Measurements from ENCODE around the gene MT1HL1. TPM values are rescaled to one million over a fixed set of nuclear protein-coding genes. Genes with fewer than 3 reads are reported as not detected.

Gene MT1HL1
- total and polyA plus RNA-seq, 2 of the 4 experiments (the other 2 are of a cell fraction), result not detected

DNA sequence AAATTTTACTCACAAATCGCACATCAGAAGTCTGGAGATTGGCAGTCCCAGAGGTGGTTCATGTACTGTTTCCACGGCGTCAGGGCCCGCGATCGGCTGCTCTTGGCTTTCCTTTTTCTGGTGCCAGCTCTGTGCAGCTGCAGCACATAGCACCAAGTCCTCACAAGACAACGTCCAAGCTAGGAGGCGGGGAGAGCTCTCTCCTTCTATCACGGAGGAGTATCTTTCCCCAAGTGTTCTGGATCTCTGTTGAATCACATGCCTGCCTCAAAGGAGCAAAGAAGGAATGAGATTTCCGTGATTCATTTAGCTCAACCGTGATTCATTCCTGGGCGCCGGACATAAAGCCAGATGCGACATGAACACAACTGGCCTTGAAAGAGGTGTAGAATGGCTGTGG, 25.5 kb downstream of the MT1HL1 start:
- Histone ChIP-seq H3K9ac (ENCODE audit: low read depth, low read length) (no peak overlapping the region), H3K18ac (ENCODE audit: low read depth, low read length) (no peak overlapping the region), H3K4me1 (ENCODE audit: control insufficient read depth, insufficient read depth, low read length) (no peaks in the 10 kb centered on the region), H4K20me1 (ENCODE audit: insufficient read depth, low read length) (no peaks in the 10 kb centered on the region), H3K79me1 (ENCODE audit: low read depth in 1 of 2, low read length in 2 of 2) (no peaks in the 10 kb centered on the region), H3K4me2 (ENCODE audit: low read depth, low read length) (no peak overlapping the region), H2BK15ac (ENCODE audit: low read depth, low read length) (no peak overlapping the region), H2BK120ac (ENCODE audit: low read depth, low read length) (no peak overlapping the region), H2AK9ac (replicated peaks; ENCODE audit: low read depth, low read length, poor library complexity) (no peak overlapping the region), H4K8ac (ENCODE audit: low read depth in 2 of 2, low read length in 2 of 2) (no peak overlapping the region), H4K91ac (ENCODE audit: insufficient read depth, low read depth, low read length) (no peak overlapping the region), H2AFZ (replicated peaks; ENCODE audit: low read length, poor library complexity) (no peak overlapping the region), H3K14ac (replicated peaks; ENCODE audit: low read depth, low read length) (no peak overlapping the region), H3K23ac (ENCODE audit: low read depth, low read length) (no peak overlapping the region), H3K9me1 (ENCODE audit: insufficient read depth, low read length) (no peaks in the 10 kb centered on the region), H3K56ac (ENCODE audit: extremely low read depth, insufficient read depth, low read length) (no peak overlapping the region), H4K5ac (ENCODE audit: low read depth, low read length) (no peak overlapping the region), H2AK5ac (ENCODE audit: low read depth, low read length) (no peak overlapping the region), H3K27ac (ENCODE audit: insufficient read depth, low read length) (no peak overlapping the region), H3K4me3 (ENCODE audit: insufficient read depth, low read depth, low read length) (no peak overlapping the region), H3K36me3 (ENCODE audit: control insufficient read depth, insufficient read depth, low read length) (no peaks in the 10 kb centered on the region), H3K9me3 (ENCODE audit: control insufficient read depth, insufficient read depth, low read length) (peaks cover 21% of the 10 kb centered on the region), H3K4ac (ENCODE audit: low read depth, low read length) (no peak overlapping the region), H2BK20ac (ENCODE audit: low read depth, low read length) (no peak overlapping the region), H3K27me3 (ENCODE audit: control insufficient read depth, insufficient read depth, low read length) (no peaks in the 10 kb centered on the region), H2BK5ac (ENCODE audit: low read depth, low read length, poor library complexity, severe bottlenecking) (no peak overlapping the region)
- ATAC-seq (ENCODE audit: low read depth), result no peak
- intact Hi-C loops (cut with micrococcal nuclease) (no loop called here), dilution Hi-C loops (cut with HindIII; ENCODE audit: low sequenced_read_pairs, unreplicated experiment) (no loop called here), in situ Hi-C loops (cut with MboI; ENCODE audit: low sequenced_read_pairs) (no loop called here)
- BruUV-seq (replicated peaks), result no TSS peak
- 87% methylated on average over 3 of the region's 14 CpGs; no CpG with 5 or more reads in 1 of the 2 experiments for WGBS, 2 experiments (ENCODE audit: extremely low coverage in 2 of 2, insufficient read length in 1 of 2)
- POLR2A ChIA-PET (ENCODE audit: unreplicated experiment), result no interaction called here
- TF ChIP-seq MXI1 (IDR thresholded peaks at IDR 0.05; ENCODE audit: borderline replicate concordance, low read depth, low read length) (no peak), RCOR1 (IDR thresholded peaks at IDR 0.05; ENCODE audit: insufficient replicate concordance, low read length) (no peak), CEBPB (IDR thresholded peaks at IDR 0.05; ENCODE audit: low read depth, low read length) (no peak), MAFK (IDR thresholded peaks at IDR 0.05; ENCODE audit: low read depth, low read length) (no peak), RAD21 (IDR thresholded peaks at IDR 0.05; ENCODE audit: low read length) (no peak)
- no peak for DNase-seq
- CTCF ChIA-PET, result no interaction called here

Measured in IMR-90 (cell line).